GM12891 (cell line): ENCODE results near the gene FRMD3.
"Not testable (repeated sequence)": the region's sequence is repeated elsewhere in the genome, so short reads cannot be mapped to it uniquely, and the experiment has no call there.

ENCODE experiments used
- PAX5 ChIP-seq: IDR thresholded peaks from 2 replicates; pipeline ENCODE4 v1.6.1; 2011; ENCODE audit warnings: low read length, moderate library complexity, mild to moderate bottlenecking; ENCODE audit not compliant: insufficient read depth, severe bottlenecking
- POLR2A ChIP-seq: IDR thresholded peaks from 2 replicates; pipeline ENCODE4 v1.6.1; 2011; ENCODE audit warnings: low read depth, low read length, control low read depth
- POLR2AphosphoS5 ChIP-seq: IDR thresholded peaks from 2 replicates; pipeline ENCODE4 v1.6.1; 2011; ENCODE audit warnings: low read depth, low read length, control low read depth
- POU2F2 ChIP-seq: IDR thresholded peaks from 2 replicates; pipeline ENCODE4 v1.6.1; 2011; ENCODE audit warnings: low read depth, mild to moderate bottlenecking, control low read depth, low read length, moderate library complexity
- SPI1 ChIP-seq: IDR thresholded peaks from 2 replicates; pipeline ENCODE4 v1.6.1; 2011; ENCODE audit warnings: low read depth, low read length, control low read depth
- TAF1 ChIP-seq: IDR thresholded peaks from 2 replicates; pipeline ENCODE4 v1.6.1; 2011; ENCODE audit warnings: low read depth, low read length, control low read depth

DNA sequence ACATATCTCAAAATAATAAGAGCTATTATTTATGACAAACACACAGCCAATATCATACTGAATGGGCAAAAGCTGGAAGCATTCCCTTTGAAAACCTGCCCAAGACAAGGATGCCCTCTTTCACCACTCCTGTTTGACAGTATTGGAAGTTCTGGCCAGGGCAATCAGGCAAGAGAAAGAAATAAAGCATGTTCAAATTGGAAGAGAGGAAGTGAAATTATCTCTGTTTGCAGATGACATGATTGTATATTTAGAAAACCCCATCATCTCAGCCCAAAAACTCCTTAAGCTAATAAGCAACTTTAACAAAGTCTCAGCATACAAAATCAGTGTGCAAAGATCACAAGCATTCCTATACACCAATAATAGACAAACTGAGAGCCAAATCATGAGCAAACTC, 20.2 kb downstream of the FRMD3 start:
- not testable (repeated sequence) for TF ChIP-seq POLR2A, POLR2AphosphoS5, POU2F2, TAF1, PAX5
- peak; percentile 74 for TF ChIP-seq SPI1
